ENCODE data around the gene HSPA12B.

Gene HSPA12B

DNA sequence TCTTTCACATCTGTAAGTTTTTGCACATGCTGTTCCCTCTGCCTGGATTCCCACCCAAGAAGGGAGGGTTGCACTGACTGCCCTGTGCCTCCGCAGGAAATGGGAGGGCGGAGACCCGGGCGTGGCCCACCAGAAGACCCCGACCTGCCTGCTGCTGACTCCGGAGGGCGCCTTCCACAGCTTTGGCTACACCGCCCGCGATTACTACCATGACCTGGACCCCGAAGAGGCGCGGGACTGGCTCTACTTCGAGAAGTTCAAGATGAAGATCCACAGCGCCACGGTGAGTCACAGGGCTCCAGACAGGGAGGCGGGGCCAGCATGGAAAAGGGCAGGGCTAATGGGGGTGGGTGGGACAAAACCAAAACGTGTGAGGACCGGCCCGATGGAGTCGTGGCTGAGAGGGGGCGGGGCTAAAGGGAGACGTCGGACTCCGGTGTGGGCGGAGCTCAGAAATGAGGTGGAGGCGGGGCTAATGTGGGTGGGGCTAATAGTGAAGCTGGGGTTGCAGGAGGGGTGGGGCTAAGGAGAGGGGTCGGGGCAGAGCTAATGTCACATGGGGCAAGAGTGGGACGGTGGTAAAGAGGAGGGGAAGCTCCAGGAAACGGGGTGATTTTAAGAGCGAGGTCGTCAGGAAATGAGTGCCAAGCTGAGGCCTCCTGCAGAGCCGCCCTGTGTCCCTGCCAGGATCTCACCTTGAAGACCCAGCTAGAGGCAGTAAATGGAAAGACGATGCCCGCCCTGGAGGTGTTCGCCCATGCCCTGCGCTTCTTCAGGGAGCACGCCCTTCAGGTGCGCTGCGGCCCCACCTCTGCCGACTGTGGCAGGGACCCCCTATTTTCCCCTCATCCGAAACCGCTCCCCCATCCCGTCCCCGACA, 12.6 kb downstream of the HSPA12B start:
- H3K27ac ChIP-seq, result no peak overlapping the region
- no peak for TF ChIP-seq CTCF (conservative IDR thresholded peaks at IDR 0.05)

GRCh38 chr20:3745686-3746173, 13.2 kb downstream of the HSPA12B start:
- H3K27ac ChIP-seq, result no peak overlapping the region
- TF ChIP-seq CTCF (conservative IDR thresholded peaks at IDR 0.05), result no peak

DNA sequence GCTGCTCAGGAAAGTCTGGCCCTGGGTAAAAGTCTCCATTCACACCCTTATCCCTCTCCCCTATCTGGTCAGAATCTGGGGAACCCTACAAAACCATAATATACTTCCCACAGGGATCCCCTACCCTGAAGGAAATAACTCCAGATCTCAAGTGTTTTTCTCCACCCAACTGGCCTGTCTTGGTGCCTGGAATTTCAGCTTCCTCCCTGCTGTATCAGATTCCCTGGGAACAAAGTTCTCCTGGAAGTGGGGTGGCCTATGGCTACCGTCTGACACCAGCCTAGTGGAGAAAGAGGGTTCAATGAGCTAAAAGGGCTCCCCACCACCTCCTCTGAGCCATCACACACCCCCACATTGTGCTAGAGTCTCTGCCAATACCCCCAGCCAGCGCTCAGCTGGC, 15.0 kb downstream of the HSPA12B start:
- TF ChIP-seq CTCF (conservative IDR thresholded peaks at IDR 0.05), result no peak
- H3K27ac ChIP-seq, result no peak overlapping the region

- no peak for TF ChIP-seq CTCF (conservative IDR thresholded peaks at IDR 0.05)
- no peak overlapping the region for H3K27ac ChIP-seq
Measured at GRCh38 chr20:3748073-3748472, 15.6 kb downstream of the HSPA12B start.

DNA sequence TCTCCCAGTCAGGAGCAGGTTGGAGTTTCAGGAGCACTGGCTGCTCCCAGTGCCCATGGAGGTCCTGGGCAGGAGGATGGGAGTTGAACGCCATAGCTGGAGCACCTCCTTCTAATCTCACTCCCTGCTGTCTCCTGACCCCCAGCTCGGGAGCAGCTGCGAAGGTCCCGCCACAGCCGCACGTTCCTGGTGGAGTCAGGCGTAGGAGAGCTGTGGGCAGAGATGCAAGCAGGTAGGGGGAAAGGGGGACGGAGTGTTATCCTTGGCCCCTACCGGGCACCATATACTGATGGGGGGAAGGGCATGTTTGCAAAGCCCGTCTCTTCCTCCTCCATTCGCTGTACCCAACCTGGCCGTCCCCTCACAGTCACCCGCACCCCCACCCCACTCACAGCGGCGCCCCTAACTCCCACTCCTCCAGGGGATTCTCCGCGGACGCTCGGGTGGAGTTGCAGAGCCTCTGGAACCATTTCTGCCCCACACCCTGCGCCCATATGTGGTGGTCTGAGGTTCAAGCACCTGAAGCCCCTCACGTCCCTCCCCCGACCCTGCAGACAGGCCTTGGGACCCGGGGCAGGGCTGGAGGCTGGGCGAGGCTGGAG, 16.7 kb downstream of the HSPA12B start:
- TF ChIP-seq CTCF (conservative IDR thresholded peaks at IDR 0.05), result no peak

GRCh38 chr20:3749689-3750531, 17.4 kb downstream of the HSPA12B start:
- no peak overlapping the region for H3K27ac ChIP-seq
- peak; percentile 17; the same call in 1 of the 2 replicates for TF ChIP-seq CTCF (conservative IDR thresholded peaks at IDR 0.05)

More for the DNA sequence above, 16.7 kb downstream of the HSPA12B start:
- H3K27ac ChIP-seq, result no peak overlapping the region

DNA sequence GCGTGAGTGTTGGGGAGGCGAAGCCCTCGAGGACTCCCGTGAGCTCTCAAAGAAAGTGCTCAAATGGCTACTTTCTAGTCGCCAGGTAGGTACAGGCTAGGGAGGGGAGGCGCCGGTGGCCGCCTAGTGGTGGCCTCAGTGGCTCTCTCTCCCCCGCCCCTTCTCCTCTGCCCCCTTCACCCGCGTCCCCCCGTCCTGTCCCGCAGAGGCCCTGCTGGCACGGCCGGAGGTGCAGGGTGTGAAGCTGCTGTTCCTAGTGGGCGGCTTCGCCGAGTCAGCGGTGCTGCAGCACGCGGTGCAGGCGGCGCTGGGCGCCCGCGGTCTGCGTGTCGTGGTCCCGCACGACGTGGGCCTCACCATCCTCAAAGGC, 18.8 kb downstream of the HSPA12B start:
- TF ChIP-seq CTCF (conservative IDR thresholded peaks at IDR 0.05), result no peak

More for the DNA sequence above, 18.8 kb downstream of the HSPA12B start:
- H3K27ac ChIP-seq, result no peak overlapping the region

All from VCaP (cell line).